HCT116 (cell line): Measurements from ENCODE around the gene APC2. TPM values are rescaled to one million over a fixed set of nuclear protein-coding genes. Genes with fewer than 3 reads are reported as not detected.
A peak's percentile ranks its signal among the peaks of the same experiment; 100 is the strongest.

Experiments
- ATAC-seq: fragments of 200-7000 bp; cut with Tn5 transposase; 2 replicates; pipeline ENCODE4 v1.9.1; 2020; ENCODE audit warnings: mild to moderate bottlenecking, moderate library complexity
- BruUV-seq: library from RNA; stranded (reverse); fragments of 400-500 nt; replicated peaks from 2 replicates; lab custom pipeline; 2021; lab: Mats Ljungman, UMichigan
- CTCF ChIA-PET: fragments of 300-600 bp; sonication (Branson Sonifier 250); formaldehyde crosslinking; loops from one replicate; lab custom pipeline; 2021; ENCODE audit warnings: antibody characterized with exemption; lab: Charles Lee
- POLR2A ChIA-PET: fragments of 300-600, 350-600 bp; sonication (Branson Sonifier 250); formaldehyde crosslinking; loops from one replicate; lab custom pipeline; 2021; ENCODE audit warnings: antibody characterized with exemption; lab: Charles Lee
- RAD21 ChIA-PET, 2 experiments: fragments of 300-600 bp; sonication (Branson Sonifier 250); formaldehyde crosslinking; loops; one replicate each; lab custom pipeline; 2023; ENCODE audit warnings: low total read pairs in 2 of 2; ENCODE audit not compliant: uncharacterized antibody in 2 of 2, unreplicated experiment in 2 of 2, low non-redundant PET in 1 of 2; lab: Charles Lee
- DNase-seq: peaks from one replicate; pipeline ENCODE4 v3.0.0-alpha.2; 2010; ENCODE audit warnings: low read depth, low spot score
- H2AFZ ChIP-seq: fragments of 200-600 bp; shearing (Covaris generic), sonication (generic); 2 replicates; pipeline ENCODE4 v1.6.1; 2017; ENCODE audit warnings: low read depth, mixed run types, mixed read lengths, antibody characterized with exemption, low read length; ENCODE audit not compliant: poor library complexity, severe bottlenecking
- H3K27ac ChIP-seq: 2 replicates; pipeline ENCODE4 v1.5.1; 2012; ENCODE audit warnings: low read depth, low read length
- H3K27me3 ChIP-seq: fragments of 200-600 bp; sonication (generic); 2 replicates; pipeline ENCODE4 v1.6.1; 2016; ENCODE audit warnings: mixed run types, low read length, mixed read lengths; ENCODE audit not compliant: insufficient read depth
- H3K36me3 ChIP-seq, 2 experiments: fragments of 200-500 bp in 1 of 2; fragments of 200-600 bp in 1 of 2; sonication (Bioruptor generic) in 1 of 2; sonication (generic) in 1 of 2; 2 replicates each; pipeline versions ENCODE4 v1.5.1 to v1.6.1; 2014 to 2016; ENCODE audit warnings: low read length in 2 of 2, inconsistent platforms in 1 of 2, mixed read lengths in 1 of 2, mixed run types in 1 of 2; ENCODE audit not compliant: insufficient read depth in 2 of 2, control insufficient read depth in 1 of 2
- H3K4me1 ChIP-seq, 2 experiments: fragments of 200-600 bp in 1 of 2; sonication (generic) in 1 of 2; 2 replicates each; pipeline versions ENCODE4 v1.5.1 to v1.6.1; 2012 to 2017; ENCODE audit warnings: low read length in 2 of 2, inconsistent platforms in 1 of 2, mild to moderate bottlenecking in 1 of 2, mixed read lengths in 1 of 2, mixed run types in 1 of 2, moderate library complexity in 1 of 2; ENCODE audit not compliant: insufficient read depth in 2 of 2, control insufficient read depth in 1 of 2
- H3K4me2 ChIP-seq: fragments of 200-600 bp; sonication (generic); 2 replicates; pipeline ENCODE4 v1.6.1; 2017; ENCODE audit warnings: mixed run types, low read length, mixed read lengths
- H3K4me3 ChIP-seq, 2 experiments: fragments of 200-600 bp in 1 of 2; sonication (generic) in 1 of 2; replicated peaks in 1 of 2; 2 replicates each; pipeline ENCODE4 v1.5.1; 2011 to 2016; ENCODE audit warnings: low read length in 2 of 2, control low read depth in 1 of 2, low read depth in 1 of 2, mild to moderate bottlenecking in 1 of 2, mixed read lengths in 1 of 2, mixed run types in 1 of 2
- H3K79me2 ChIP-seq: fragments of 200-600 bp; sonication (generic); 2 replicates; pipeline ENCODE4 v1.6.1; 2017; ENCODE audit warnings: mild to moderate bottlenecking, mixed run types, low read length, moderate library complexity, mixed read lengths; ENCODE audit not compliant: insufficient read depth
- H3K9ac ChIP-seq: fragments of 200-600 bp; sonication (generic); 2 replicates; pipeline ENCODE4 v1.6.1; 2016; ENCODE audit warnings: low read length, mixed read lengths
- H3K9me2 ChIP-seq: fragments of 200-600 bp; sonication (generic), shearing (Covaris generic); 2 replicates; pipeline ENCODE4 v1.6.1; 2017; ENCODE audit warnings: mixed run types, mild to moderate bottlenecking, moderate library complexity; ENCODE audit not compliant: insufficient read depth
- H3K9me3 ChIP-seq, 2 experiments: fragments of 200-500 bp in 1 of 2; fragments of 200-600 bp in 1 of 2; sonication (Bioruptor generic) in 1 of 2; sonication (generic) in 1 of 2; 2 replicates each; pipeline ENCODE4 v1.6.1; 2014 to 2017; ENCODE audit warnings: low read length in 2 of 2, mixed read lengths in 2 of 2, inconsistent platforms in 1 of 2, low read depth in 1 of 2, mild to moderate bottlenecking in 1 of 2, mixed run types in 1 of 2, moderate library complexity in 1 of 2; ENCODE audit not compliant: control insufficient read depth in 1 of 2, insufficient read depth in 1 of 2
- H4K20me1 ChIP-seq: fragments of 200-600 bp; sonication (generic), shearing (Covaris generic); 2 replicates; pipeline ENCODE4 v1.6.1; 2017; ENCODE audit warnings: mixed run types, mild to moderate bottlenecking, moderate library complexity; ENCODE audit not compliant: insufficient read depth
- CEBPB ChIP-seq: IDR thresholded peaks from 2 replicates; pipeline ENCODE4 v1.6.1; 2012; ENCODE audit warnings: low read depth
- CTCF ChIP-seq, 3 experiments: fragments of 200-600 bp in 1 of 3; sonication (generic) in 1 of 3; IDR thresholded peaks in 2 of 3; conservative IDR thresholded peaks in 1 of 3; 2 replicates each; pipeline ENCODE4 v1.5.1; 2012 to 2017; ENCODE audit warnings: low read depth in 2 of 3, low read length in 2 of 3, antibody characterized with exemption in 1 of 3, borderline replicate concordance in 1 of 3, control low read depth in 1 of 3, mild to moderate bottlenecking in 1 of 3, mixed read lengths in 1 of 3, mixed run types in 1 of 3, moderate library complexity in 1 of 3; ENCODE audit not compliant: insufficient read depth in 1 of 3
- ELF1 ChIP-seq: IDR thresholded peaks from 2 replicates; pipeline ENCODE4 v1.6.1; 2012; ENCODE audit warnings: low read depth, borderline replicate concordance
- EZH2 ChIP-seq: fragments of 200-600 bp; sonication (generic); IDR thresholded peaks from 2 replicates; pipeline ENCODE4 v1.6.1; 2017; ENCODE audit warnings: antibody characterized with exemption, mixed run types
- EZH2phosphoT487 ChIP-seq: fragments of 200-600 bp; IDR thresholded peaks from 2 replicates; pipeline ENCODE4 v1.6.1; 2018; ENCODE audit warnings: antibody characterized with exemption, borderline replicate concordance
- JUND ChIP-seq: IDR thresholded peaks from 2 replicates; pipeline ENCODE4 v1.6.1; 2012
- POLR2A ChIP-seq: IDR thresholded peaks from 2 replicates; pipeline ENCODE4 v1.7.0; 2011; ENCODE audit warnings: borderline replicate concordance; ENCODE audit not compliant: insufficient read depth, insufficient read length; ENCODE audit errors: extremely low read depth
- RAD21 ChIP-seq: IDR thresholded peaks from 2 replicates; pipeline ENCODE4 v1.6.1; 2012; ENCODE audit warnings: low read depth, mild to moderate bottlenecking
- REST ChIP-seq: IDR thresholded peaks from 2 replicates; pipeline ENCODE4 v1.6.1; 2012; ENCODE audit warnings: low read depth
- SIN3A ChIP-seq: IDR thresholded peaks from 2 replicates; pipeline ENCODE4 v1.6.1; 2012; ENCODE audit warnings: low read depth
- SRF ChIP-seq: IDR thresholded peaks from 2 replicates; pipeline ENCODE4 v1.6.1; 2012; ENCODE audit warnings: low read depth
- TCF7L2 ChIP-seq: IDR thresholded peaks from 2 replicates; pipeline ENCODE4 v1.7.0; 2011; ENCODE audit warnings: borderline replicate concordance, inconsistent platforms; ENCODE audit not compliant: insufficient read depth, insufficient read length; ENCODE audit errors: extremely low read depth
- YY1 ChIP-seq: IDR thresholded peaks from 2 replicates; pipeline ENCODE4 v1.6.1; 2011; ENCODE audit warnings: low read length, low read depth, moderate library complexity, mild to moderate bottlenecking; ENCODE audit not compliant: insufficient replicate concordance; ENCODE audit errors: extremely low read depth
- ZFX ChIP-seq: fragments of 450-650 bp; IDR thresholded peaks from 2 replicates; pipeline ENCODE4 v1.6.1; 2017
- ZNF274 ChIP-seq: fragments of 200-500 bp; sonication (Bioruptor generic); IDR thresholded peaks from 2 replicates; pipeline ENCODE4 v1.6.1; 2014; ENCODE audit warnings: mild to moderate bottlenecking, low read depth, low read length, inconsistent platforms
- intact Hi-C: fragments of 100-400 bp; cut with micrococcal nuclease; formaldehyde crosslinking; loops from 2 replicates; pipeline ENCODE4 v1.10.0; 2022
- total RNA-seq: library from RNA; stranded (reverse); gene quantifications from one replicate; pipeline ENCODE4 v1.2.1, GENCODE V29; 2021; ENCODE audit not compliant: unreplicated experiment
- TF ChIP-seq, protein P1 (sequence below): IDR thresholded peaks from 2 replicates; pipeline ENCODE4 v1.6.1; 2012
- TF ChIP-seq, protein P2 (sequence below): IDR thresholded peaks from 2 replicates; pipeline ENCODE4 v1.6.1; 2011; ENCODE audit warnings: mild to moderate bottlenecking, low read length, moderate library complexity; ENCODE audit not compliant: insufficient replicate concordance; ENCODE audit errors: extremely low read depth

APC2 gene
- total RNA-seq, 1 experiment from 2014 or later, result 1.6 TPM

DNA sequence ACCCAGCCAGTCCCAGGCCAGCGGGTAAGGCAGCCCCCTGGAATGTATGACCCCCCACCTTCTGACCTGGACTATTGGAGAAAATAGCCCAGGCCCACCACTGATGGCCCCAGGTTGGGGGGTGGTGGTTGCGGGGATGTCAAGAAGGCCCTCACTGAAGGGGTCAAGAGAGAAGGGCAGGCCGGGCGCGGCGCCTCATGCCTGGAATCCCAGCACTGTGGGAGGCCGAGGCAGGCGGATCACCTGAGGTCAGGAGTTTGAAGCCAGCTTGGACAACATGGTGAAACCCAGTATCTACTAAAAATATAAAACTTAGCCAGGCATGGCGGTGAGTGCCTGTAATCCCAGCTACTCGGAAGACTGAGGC lies 64.4 kb downstream of the APC2 start:
- ATAC-seq, result no peak
- H3K9me2 ChIP-seq, result no peaks in the 10 kb centered on the region
- no peak overlapping the region; a peak in 1 of 4 replicates for H3K4me3 ChIP-seq
- peaks cover 18 to 46% of the 10 kb centered on the region in 2 experiments for H3K4me1 ChIP-seq
- no TSS peak for BruUV-seq
- H3K27ac ChIP-seq, result no peak overlapping the region
- H2AFZ ChIP-seq, result no peak overlapping the region
- no peaks in the 10 kb centered on the region for H3K36me3 ChIP-seq
- H3K9ac ChIP-seq, result no peak overlapping the region
- ChIA-PET POLR2A (no interaction called here), RAD21 (no interaction called here)
- no peaks in the 10 kb centered on the region for H3K9me3 ChIP-seq
- no peaks in the 10 kb centered on the region for H3K27me3 ChIP-seq
- H4K20me1 ChIP-seq, result no peaks in the 10 kb centered on the region
- intact Hi-C loops, result no loop called here
- H3K79me2 ChIP-seq, result peaks cover 10% of the 10 kb centered on the region; the same call in 1 of the 2 replicates
- TF ChIP-seq REST, result no peak
- no peak for TF ChIP-seq TCF7L2
- no peak for TF ChIP-seq JUND
- TF ChIP-seq, protein P1, sequence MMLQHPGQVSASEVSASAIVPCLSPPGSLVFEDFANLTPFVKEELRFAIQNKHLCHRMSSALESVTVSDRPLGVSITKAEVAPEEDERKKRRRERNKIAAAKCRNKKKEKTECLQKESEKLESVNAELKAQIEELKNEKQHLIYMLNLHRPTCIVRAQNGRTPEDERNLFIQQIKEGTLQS, result no peak
- no peak for TF ChIP-seq ELF1
- TF ChIP-seq, protein P2, sequence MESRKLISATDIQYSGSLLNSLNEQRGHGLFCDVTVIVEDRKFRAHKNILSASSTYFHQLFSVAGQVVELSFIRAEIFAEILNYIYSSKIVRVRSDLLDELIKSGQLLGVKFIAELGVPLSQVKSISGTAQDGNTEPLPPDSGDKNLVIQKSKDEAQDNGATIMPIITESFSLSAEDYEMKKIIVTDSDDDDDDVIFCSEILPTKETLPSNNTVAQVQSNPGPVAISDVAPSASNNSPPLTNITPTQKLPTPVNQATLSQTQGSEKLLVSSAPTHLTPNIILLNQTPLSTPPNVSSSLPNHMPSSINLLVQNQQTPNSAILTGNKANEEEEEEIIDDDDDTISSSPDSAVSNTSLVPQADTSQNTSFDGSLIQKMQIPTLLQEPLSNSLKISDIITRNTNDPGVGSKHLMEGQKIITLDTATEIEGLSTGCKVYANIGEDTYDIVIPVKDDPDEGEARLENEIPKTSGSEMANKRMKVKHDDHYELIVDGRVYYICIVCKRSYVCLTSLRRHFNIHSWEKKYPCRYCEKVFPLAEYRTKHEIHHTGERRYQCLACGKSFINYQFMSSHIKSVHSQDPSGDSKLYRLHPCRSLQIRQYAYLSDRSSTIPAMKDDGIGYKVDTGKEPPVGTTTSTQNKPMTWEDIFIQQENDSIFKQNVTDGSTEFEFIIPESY, result no peak
- TF ChIP-seq SRF, result no peak
- no peak for TF ChIP-seq EZH2phosphoT487
- no peak for TF ChIP-seq RAD21
- no peak for TF ChIP-seq CEBPB
- TF ChIP-seq YY1, result no peak
- no peak for TF ChIP-seq SIN3A
- TF ChIP-seq ZNF274, result no peak
- TF ChIP-seq ZFX, result no peak
- no peak for TF ChIP-seq EZH2
- no peak for TF ChIP-seq POLR2A
- TF ChIP-seq CTCF (IDR thresholded peaks at IDR 0.05 in 2 of 3, conservative IDR thresholded peaks at IDR 0.05 in 1 of 3; ENCODE audit: borderline replicate concordance in 1 of 3, insufficient read depth in 1 of 3, low read depth in 2 of 3, low read length in 2 of 3), result no peak
- TF ChIP-seq, all 23 proteins: peak for 0
- CTCF ChIA-PET, result no interaction called here
- no peak for DNase-seq
- H3K4me2 ChIP-seq, result peak overlapping the region; percentile 97
